Spinal cord (tissue), 10 donors: Measurements from ENCODE around the gene ZRANB1. TPM values are rescaled to one million over a fixed set of nuclear protein-coding genes. Genes with fewer than 3 reads are reported as not detected.
A peak's percentile ranks its signal among the peaks of the same experiment; 100 is the strongest.

ENCODE experiments used
- DNase-seq, 6 donors: peaks; one replicate each; pipeline versions ENCODE4 v3.0.0 to v3.0.0-alpha.2; 2013 to 2015; ENCODE audit warnings: low spot score in 6 of 6, low read depth in 4 of 6
- H3K27ac ChIP-seq: one replicate; pipeline ENCODE4 v1.5.1; 2013; ENCODE audit warnings: low read depth, low read length, control low read depth
- H3K27me3 ChIP-seq: one replicate; pipeline ENCODE4 v1.6.1; 2013; ENCODE audit warnings: low read length; ENCODE audit not compliant: control insufficient read depth, insufficient read depth
- H3K36me3 ChIP-seq: one replicate; pipeline ENCODE4 v1.6.1; 2013; ENCODE audit warnings: low read length; ENCODE audit not compliant: control insufficient read depth, insufficient read depth
- H3K4me1 ChIP-seq: one replicate; pipeline ENCODE4 v1.6.1; 2013; ENCODE audit warnings: low read length; ENCODE audit not compliant: control insufficient read depth, insufficient read depth
- H3K4me3 ChIP-seq: one replicate; pipeline ENCODE4 v1.5.1; 2013; ENCODE audit warnings: low read depth, low read length, control low read depth
- H3K9me3 ChIP-seq: one replicate; pipeline ENCODE4 v1.6.1; 2013; ENCODE audit warnings: low read length; ENCODE audit not compliant: control insufficient read depth, insufficient read depth
- WGBS: methylation state at CpG from one replicate; pipeline ENCODE4 v1.1.5; 2013; ENCODE audit warnings: missing lambda C conversion rate; ENCODE audit not compliant: insufficient coverage; 5-methylcytosine and 5-hydroxymethylcytosine counted together
- polyA plus RNA-seq, 2 donors: library from polyadenylated mRNA; unstranded; fragments of 120-200 nt; gene quantifications; one replicate each; pipeline ENCODE4 v1.2.1, GENCODE V29; 2013; ENCODE audit not compliant: insufficient read length in 2 of 2
- total RNA-seq, 2 donors: library from RNA; depleted of rRNA in 1 of 2; stranded (reverse); fragments of 120-200 nt in 1 of 2; fragments of >200 nt in 1 of 2; gene quantifications; one replicate each; pipeline versions ENCODE4 v1.2.3 to v1.2.4, GENCODE V29; 2013 to 2014
- donor health status: healthy.

The ZRANB1 gene
- total and polyA plus RNA-seq, 4 donors, result 25.5 to 47.3 (median 31.7) TPM

- WGBS, result 96% methylated on average over 3 of the region's 9 CpGs
- DNase-seq, result no peak
- Histone ChIP-seq H3K4me1 (peaks cover 69% of the 10 kb centered on the region), H3K27me3 (no peaks in the 10 kb centered on the region), H3K36me3 (peaks cover 33% of the 10 kb centered on the region), H3K9me3 (no peaks in the 10 kb centered on the region), H3K4me3 (no peak overlapping the region), H3K27ac (no peak overlapping the region)
Measured at GRCh38 chr10:125020871-125021270, 78.9 kb downstream of the ZRANB1 start.

- H3K4me1 ChIP-seq, result peaks cover 67% of the 10 kb centered on the region
- no peak for DNase-seq
- H3K36me3 ChIP-seq, result peaks cover 35% of the 10 kb centered on the region
- WGBS, result 77% methylated on average over 17 of the region's 17 CpGs
- no peak overlapping the region for H3K4me3 ChIP-seq
- no peaks in the 10 kb centered on the region for H3K27me3 ChIP-seq
- H3K27ac ChIP-seq, result no peak overlapping the region
- H3K9me3 ChIP-seq, result no peaks in the 10 kb centered on the region
Measured at GRCh38 chr10:125021686-125022344, 79.9 kb downstream of the ZRANB1 start.

- peaks cover 67% of the 10 kb centered on the region for H3K4me1 ChIP-seq
- no peak for DNase-seq
- peak overlapping the region; percentile 57 for H3K27ac ChIP-seq
- peaks cover 42% of the 10 kb centered on the region for H3K36me3 ChIP-seq
- H3K4me3 ChIP-seq, result no peak overlapping the region
- H3K27me3 ChIP-seq, result no peaks in the 10 kb centered on the region
- no peaks in the 10 kb centered on the region for H3K9me3 ChIP-seq
- 92% methylated on average over 8 of the region's 8 CpGs for WGBS
Measured at GRCh38 chr10:125022671-125023070, 80.7 kb downstream of the ZRANB1 start.

GRCh38 chr10:125023255-125023654 lies 81.3 kb downstream of the ZRANB1 start:
- Histone ChIP-seq H3K4me1 (peaks cover 67% of the 10 kb centered on the region), H3K4me3 (no peak overlapping the region)

GRCh38 chr10:125023862-125024496 lies 82.1 kb downstream of the ZRANB1 start:
- Histone ChIP-seq H3K4me1 (peaks cover 64% of the 10 kb centered on the region), H3K36me3 (peaks cover 42% of the 10 kb centered on the region), H3K27ac (peak overlapping the region; percentile 57), H3K9me3 (no peaks in the 10 kb centered on the region), H3K27me3 (no peaks in the 10 kb centered on the region), H3K4me3 (no peak overlapping the region)
- 28% methylated on average over 16 of the region's 26 CpGs for WGBS
- DNase-seq, result peak in 2 of 6 donors; percentile 63 to 84

More at GRCh38 chr10:125023255-125023654, 81.3 kb downstream of the ZRANB1 start:
- DNase-seq, result peak in 1 of 6 donors; percentile 71
- H3K27ac ChIP-seq, result peak overlapping the region; percentile 57
- H3K9me3 ChIP-seq, result no peaks in the 10 kb centered on the region
- peaks cover 42% of the 10 kb centered on the region for H3K36me3 ChIP-seq
- no peaks in the 10 kb centered on the region for H3K27me3 ChIP-seq
- WGBS, result 59% methylated on average over 21 of the region's 21 CpGs

GRCh38 chr10:125024497-125025234 lies 82.7 kb downstream of the ZRANB1 start:
- H3K36me3 ChIP-seq, result peaks cover 42% of the 10 kb centered on the region
- 54% methylated on average over 6 of the region's 16 CpGs for WGBS
- peak overlapping the region; percentile 57 for H3K27ac ChIP-seq
- peak in 1 of 6 donors; percentile 77 for DNase-seq
- H3K4me1 ChIP-seq, result peaks cover 64% of the 10 kb centered on the region
- H3K27me3 ChIP-seq, result no peaks in the 10 kb centered on the region
- no peaks in the 10 kb centered on the region for H3K9me3 ChIP-seq
- H3K4me3 ChIP-seq, result no peak overlapping the region

GRCh38 chr10:125025341-125025740 lies 83.4 kb downstream of the ZRANB1 start:
- 35% methylated on average over 9 of the region's 12 CpGs for WGBS
- H3K27ac ChIP-seq, result no peak overlapping the region
- H3K27me3 ChIP-seq, result no peaks in the 10 kb centered on the region
- H3K9me3 ChIP-seq, result no peaks in the 10 kb centered on the region
- peaks cover 66% of the 10 kb centered on the region for H3K4me1 ChIP-seq
- H3K36me3 ChIP-seq, result peaks cover 40% of the 10 kb centered on the region
- H3K4me3 ChIP-seq, result no peak overlapping the region
- DNase-seq, result peak in 1 of 6 donors; percentile 43

- H3K36me3 ChIP-seq, result peaks cover 38% of the 10 kb centered on the region
- H3K27ac ChIP-seq, result no peak overlapping the region
- WGBS, result 92% methylated on average over 49 of the region's 51 CpGs
- peaks cover 69% of the 10 kb centered on the region for H3K4me1 ChIP-seq
- H3K27me3 ChIP-seq, result no peaks in the 10 kb centered on the region
- H3K9me3 ChIP-seq, result no peaks in the 10 kb centered on the region
- H3K4me3 ChIP-seq, result no peak overlapping the region
- no peak for DNase-seq
Measured at GRCh38 chr10:125026036-125026931, 84.4 kb downstream of the ZRANB1 start.
